ENCODE results near the gene BMP6.
"Not testable (repeated sequence)": the region's sequence is repeated elsewhere in the genome, so short reads cannot be mapped to it uniquely, and the experiment has no call there.

The BMP6 gene

DNA sequence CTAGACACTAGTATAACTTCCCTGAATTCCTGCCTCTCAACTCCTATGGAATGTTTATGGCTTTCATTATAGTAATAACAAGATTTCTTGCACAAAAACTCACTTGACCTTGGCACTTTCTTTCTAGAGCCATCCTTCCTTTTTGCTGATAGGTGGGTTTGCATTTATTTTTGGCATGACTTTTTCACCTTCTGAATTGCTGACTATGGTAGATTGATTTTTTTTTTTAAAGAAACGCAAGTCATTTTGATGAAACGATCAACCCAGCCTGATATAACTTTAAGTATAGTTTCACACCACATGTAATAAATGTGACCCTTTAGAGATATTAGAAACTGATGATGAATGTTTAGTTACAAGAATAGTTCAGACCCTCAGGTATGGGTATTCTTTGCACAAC lies 61.8 kb downstream of the BMP6 start:
- no peak for DNase-seq (ENCODE audit: low read depth in 2 of 2)

DNA sequence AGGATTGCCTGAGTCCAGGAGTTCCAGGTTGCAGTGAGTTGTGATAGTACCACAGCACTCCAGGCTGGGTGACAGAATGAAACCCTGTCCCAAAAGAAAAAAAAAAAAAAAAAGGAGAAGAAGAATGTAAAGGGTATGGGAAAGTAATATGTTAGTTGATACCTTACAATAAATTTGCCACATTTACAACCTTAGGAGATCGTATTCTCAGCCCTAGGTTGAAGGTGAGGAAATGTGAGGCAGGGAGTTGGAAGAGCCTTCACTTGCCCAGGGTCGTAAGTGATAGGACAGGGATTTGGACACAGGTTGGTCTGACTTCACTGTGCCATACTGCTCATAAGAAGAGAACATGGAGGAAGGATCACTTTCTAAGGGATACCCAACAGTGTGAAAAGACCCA lies 68.6 kb downstream of the BMP6 start:
- no peak for DNase-seq (ENCODE audit: low read depth in 2 of 2)

DNA sequence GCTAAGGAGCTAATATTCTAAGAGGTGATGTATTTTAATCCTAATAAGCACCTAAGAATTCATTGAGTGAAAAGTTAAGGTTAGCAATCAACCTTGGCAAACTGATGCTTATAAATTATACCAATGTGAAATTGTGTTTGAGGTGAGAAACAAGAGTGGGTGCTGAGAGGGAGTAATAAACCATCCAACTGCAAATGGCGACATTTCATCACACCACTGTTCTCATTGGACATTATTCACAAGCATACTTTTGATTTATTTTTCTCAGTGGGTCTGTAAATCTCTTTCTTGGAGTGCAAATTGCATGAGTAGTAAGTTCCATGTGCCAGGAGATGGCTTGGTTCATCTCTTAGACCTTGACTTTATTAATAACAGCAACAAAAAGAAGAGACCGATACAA lies 71.5 kb downstream of the BMP6 start:
- DNase-seq (ENCODE audit: low read depth in 2 of 2): no peak

DNA sequence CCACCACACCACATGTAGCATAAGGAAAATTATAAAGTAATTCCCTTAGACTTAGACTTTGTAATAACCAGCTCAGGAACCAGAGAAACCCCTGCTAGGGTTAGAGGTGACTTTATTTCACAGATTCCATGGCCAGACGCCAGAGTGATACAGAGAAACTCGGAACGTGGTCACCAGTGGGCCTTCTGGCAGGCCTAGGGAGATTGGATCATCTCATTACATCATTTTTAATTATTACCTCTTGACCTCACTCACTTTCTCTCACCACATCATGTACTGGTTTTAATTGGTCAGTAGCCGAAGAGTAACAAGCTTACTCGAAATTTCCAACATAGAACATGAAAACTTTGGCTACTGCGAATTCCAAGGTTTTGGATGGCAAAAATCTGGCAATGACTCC lies 72.9 kb downstream of the BMP6 start:
- DNase-seq (ENCODE audit: low read depth in 2 of 2): no peak

DNA sequence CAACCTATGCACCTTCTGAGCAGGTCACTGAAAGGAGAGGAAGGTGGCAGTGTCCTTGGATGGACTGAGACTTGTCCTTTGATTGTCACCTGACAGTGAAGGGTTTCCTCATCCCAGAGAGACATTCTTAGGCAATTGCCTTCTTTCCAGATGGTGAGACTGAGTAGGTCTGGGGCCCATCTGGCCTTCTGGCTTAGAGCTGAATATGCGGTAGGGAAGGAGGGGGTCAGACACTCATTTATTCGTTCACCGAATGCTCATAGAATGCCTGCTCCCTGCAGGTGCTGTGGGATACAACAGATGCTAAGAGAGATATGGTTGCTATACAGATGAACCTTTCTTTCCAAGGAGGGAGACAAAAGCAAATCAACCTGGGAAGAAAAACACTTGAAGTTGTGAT lies 76.8 kb downstream of the BMP6 start:
- DNase-seq (ENCODE audit: low read depth in 2 of 2): no peak

DNA sequence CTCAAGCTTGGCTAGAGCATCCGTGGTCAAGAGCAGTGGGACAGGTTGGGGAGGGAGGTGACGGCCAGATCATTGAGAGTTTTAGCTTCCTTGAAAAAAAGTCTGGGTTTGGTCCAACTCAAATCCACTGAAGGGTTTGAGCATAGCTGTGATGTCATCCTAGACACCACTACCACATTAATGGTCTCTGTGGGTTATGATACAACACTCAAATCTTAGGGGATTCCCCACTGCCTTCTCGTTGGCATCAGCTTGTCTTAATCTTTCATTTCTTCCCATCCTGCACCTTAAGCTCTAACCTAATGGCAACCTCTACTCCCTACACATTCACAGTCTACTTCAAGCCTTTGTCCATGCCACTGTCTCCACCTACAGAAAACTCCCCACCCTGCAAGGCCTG lies 77.3 kb downstream of the BMP6 start:
- DNase-seq (ENCODE audit: low read depth in 2 of 2): no peak

DNA sequence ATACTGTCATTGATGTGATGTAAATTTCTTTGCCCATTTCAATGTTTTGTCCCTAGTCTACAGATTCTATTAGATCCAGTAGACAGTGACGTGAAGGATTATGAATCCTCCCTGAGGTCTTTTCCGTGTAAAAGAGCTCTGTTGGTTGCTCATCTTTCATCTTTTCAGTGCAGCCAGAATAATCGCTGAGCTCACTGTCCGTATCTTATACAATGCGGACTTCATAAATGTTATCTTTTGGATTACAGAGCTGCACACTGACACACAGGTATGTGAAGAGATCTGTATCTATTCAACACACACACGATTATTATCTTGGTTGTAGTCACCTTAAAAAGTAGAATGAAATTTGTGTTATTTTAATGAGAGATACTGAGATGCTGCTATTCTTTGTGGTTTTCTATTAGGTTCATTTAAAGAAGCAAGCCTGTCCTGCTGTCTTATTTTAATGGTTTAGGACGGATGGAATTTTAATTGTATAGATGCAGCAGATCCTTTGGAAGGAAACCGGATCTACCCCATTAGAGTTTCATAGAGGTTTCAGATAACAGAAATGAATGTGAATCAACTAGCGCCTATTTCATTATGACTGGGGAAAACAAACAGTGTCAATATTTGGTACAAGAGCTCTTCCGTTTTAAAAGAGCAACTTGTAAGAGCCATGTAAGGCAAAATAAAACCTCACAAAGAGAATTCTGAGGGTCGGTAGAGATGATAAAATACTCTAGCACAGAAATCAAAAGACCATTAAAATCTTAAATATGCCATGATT lies 79.4 kb downstream of the BMP6 start:
- DNase-seq (ENCODE audit: low read depth in 2 of 2): no peak

DNA sequence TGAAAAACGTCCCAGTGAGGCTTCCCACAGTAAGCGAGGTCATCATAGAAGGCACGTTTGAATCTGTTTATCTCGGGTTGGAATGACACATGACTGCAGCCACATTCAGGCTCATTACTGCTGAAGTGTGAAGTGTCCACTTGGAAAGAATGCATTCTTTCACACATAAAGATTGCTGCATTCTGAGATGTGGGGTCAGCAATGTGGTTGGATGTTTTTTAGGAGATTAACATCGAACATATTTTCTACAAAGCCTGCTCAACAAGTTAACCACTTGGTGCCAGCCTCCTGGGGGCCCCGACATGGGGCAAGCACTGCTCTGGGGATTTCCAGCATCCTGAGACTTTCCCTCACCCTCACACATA lies 79.9 kb downstream of the BMP6 start:
- DNase-seq (ENCODE audit: low read depth in 2 of 2): no peak

DNA sequence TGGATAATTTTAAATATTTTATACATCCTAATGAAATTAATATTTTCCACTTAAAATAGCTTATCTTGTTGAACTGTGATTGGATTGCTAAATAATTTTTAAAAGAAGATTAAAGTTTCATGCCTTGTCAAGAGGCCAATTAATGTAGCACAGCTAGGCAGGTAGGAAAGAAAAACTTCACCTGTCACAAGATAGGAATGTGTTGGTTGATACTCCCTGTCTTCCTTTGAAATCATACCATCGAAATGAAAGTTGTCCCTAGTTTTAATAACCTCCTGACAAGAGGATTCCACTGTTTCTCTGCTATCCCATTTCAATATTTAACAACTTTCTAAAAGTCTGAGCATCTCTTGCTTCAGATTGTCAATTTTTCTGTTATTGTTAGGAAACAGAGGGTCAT lies 80.8 kb downstream of the BMP6 start:
- no peak for DNase-seq (ENCODE audit: low read depth in 2 of 2)

DNA sequence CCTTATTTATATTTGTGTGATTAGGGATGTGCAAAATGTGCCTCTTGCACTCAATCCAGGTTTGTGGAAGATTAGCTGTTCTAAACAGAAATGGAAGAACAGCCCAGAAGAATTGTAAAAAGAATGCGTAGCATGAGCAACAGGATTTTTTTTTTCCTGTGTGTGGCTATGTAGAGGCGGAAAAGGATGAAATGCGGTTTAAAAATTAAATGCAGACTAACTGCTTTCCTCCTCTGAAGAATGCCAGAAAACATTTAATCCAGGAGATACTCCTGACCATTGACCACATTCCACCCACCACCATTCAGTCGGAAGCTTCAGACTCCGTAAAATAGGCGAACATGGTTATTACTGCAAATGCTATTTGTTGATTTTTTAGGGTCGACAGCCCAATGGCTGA lies 83.4 kb downstream of the BMP6 start:
- DNase-seq (ENCODE audit: low read depth in 2 of 2): no peak

DNA sequence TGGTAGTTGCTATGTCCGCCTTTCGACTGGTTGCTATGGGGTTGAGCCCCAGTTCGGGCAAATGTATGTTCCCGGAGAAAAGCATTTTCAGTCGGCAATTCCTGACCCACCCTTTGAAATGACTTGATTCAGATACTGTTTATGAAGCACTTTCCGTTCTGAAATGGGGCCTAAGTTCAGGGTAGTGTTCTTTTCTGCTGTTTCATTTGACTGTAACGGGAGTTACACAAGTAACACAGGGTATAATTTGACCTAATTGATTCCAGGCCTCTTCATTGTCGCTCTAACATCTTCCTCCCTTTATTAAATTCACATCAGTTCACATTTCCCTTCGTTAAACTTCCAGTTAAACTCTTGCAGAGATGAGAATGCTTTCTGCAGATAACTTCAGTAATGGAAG lies 85.5 kb downstream of the BMP6 start:
- no peak for DNase-seq (ENCODE audit: low read depth in 2 of 2)

DNA sequence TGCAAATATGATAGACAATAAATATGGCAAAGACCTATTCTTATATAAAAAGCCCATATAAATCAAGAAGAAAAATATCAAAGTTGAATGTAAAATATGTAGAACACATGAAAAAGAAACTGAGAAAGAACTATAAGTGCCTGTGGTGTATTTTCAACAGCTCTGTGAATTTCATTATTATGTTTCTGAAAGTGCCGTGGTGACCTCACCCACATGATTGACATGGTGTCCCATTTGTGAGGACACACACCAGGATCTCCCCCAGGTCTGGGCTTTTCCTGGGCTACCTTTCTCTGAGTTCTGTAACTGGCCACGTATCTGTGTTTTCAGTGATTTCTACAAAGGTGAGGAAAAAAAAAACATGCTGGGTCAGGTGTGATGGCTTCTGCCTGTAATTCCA lies 86.7 kb downstream of the BMP6 start:
- DNase-seq (ENCODE audit: low read depth in 2 of 2): no peak

DNA sequence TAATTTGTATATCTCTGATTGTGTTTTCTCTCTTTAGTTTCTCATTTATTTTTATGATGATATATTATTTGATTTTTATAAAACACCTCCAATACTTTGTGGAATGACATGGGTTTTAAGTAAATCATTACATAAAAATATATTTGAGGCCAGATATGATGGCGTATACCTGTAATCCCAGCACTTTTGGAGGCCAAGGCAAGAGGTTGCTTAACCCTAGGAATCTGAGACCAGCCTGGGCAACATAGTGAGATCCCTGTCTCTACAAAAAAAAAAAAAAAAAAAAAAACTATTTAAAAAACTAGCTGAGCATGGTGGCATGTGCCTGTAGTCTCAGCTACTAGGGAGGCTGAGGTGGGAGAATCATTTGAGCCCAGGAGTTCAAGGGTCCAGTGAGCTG lies 87.3 kb downstream of the BMP6 start:
- DNase-seq (ENCODE audit: low read depth in 2 of 2): no peak

DNA sequence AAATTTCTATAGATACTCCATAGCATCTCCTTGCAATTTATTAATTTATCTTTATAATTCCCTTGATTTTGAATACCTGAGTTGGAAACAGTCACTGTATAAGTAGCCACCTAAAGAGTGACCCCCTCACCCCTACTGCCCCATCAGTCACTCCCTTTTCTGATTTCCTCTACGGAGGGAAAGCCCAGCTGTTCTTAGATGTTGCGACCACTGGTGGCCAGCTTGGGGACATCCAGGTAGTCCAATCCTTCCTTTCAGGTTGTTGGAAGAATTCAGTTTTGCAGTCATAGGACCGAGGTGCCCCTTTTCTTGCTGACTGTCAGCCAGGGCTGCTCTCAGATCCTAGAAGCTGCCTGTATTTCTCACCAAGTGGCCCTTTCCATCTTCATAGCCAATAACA lies 87.8 kb downstream of the BMP6 start:
- no peak for DNase-seq (ENCODE audit: low read depth in 2 of 2)

DNA sequence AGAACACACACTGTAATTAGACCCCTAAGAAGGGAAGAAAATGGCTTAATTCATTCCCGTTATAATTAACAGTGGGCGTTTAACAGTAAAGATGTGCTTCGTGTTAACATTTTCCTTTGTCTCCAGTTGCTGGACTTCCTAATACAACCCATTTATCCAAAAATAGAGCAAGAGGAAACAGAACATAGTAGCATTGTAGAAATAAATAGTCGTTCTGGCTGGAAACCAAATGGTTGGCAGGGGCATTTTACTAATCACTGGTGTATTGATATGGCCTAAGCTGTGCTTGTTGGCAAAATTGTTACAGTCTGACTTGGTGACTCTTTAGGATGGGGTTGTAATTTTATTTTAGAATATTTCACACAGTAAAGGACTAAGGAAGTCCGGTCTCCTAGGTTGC lies 89.8 kb downstream of the BMP6 start:
- no peak for DNase-seq (ENCODE audit: low read depth in 2 of 2)

DNA sequence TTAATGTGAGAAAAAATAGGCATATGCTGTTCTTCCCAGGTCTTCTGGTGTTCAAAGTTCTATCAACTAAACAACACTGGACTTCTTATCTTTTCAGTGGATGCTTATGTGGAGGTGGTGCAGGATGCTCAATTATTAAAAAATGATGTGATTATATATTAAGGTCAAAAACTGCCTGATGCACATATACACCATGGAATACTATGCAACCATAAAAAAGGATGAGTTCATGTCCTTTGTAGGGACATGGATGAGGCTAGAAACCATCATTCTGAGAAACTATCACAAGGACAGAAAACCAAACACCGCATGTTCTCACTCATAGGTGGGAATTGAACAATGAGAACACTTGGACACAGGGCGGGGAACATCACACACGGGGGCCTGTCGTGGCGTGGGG lies 91.3 kb downstream of the BMP6 start:
- DNase-seq (ENCODE audit: low read depth in 2 of 2): not testable (repeated sequence)

DNA sequence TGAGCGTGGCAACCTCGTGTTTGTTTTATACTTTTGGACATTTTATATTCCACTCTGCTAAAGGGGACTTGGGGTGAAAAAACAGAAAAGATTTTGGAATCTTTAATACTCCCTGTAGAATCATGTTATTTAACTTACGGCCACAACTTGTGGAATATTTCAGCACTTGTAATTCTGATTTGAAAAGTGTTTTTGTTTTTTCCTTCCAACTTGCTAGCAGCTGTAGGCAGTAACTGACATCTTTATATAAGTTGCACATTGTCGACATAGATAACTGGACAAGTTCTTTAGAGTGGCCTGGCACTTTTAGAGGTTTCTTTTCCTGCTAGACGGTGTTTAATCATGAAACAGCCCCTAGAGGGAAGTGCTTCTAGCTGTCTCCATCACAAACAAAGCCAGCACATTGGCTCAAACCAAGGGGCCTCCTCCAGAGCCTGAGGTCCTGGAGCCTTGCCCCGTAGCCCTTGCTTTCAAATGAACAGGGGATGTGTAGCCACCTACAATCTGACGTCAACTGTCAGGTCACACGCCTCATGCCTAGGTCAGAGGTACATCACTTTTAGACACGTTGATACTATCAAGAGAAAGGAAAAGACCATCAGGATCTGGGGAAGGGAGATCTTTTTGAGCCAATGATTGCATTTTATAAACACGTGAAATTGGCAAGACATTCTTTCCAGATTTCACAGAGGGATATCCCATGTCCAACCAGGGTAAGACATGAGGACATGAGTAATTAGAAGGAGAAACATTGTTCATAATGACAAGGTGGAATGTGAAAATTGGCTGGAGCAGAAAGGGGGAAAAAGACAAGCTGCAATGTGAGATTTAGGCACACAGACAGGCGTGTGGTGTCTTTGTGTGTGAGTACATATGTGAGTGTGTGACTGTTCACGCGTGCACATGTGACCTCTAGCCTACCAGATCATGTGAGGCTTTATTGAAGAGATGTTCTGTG lies 92.6 kb downstream of the BMP6 start:
- DNase-seq (ENCODE audit: low read depth in 2 of 2): no peak

DNA sequence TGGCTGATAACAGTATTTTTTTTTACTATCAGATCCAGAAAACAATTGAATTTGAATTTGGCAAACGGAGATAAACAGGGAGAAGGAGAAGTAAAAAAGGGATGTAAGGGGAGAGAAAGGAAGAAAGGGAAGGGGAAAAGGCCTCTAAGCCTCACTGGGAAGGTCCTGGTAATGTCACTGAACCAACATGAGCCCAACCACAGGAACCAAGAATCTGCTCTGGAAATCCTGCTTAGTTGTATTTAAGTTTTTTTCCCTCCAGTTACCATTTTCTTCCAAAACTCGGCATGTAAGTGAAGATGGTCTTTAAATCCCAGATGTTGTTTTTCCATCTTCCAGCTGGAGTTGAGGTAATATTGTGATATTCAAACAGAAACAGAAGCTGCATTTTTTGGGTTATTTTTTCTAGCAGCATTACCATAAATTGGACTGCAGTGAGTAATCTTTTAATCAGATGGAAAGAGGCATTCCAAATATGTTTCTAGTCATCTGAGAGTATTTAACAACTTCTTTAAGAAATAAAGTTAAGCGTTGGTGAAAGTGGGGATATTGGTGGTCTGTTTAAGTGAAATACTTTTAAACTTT lies 93.6 kb downstream of the BMP6 start:
- DNase-seq (ENCODE audit: low read depth in 2 of 2): no peak

DNA sequence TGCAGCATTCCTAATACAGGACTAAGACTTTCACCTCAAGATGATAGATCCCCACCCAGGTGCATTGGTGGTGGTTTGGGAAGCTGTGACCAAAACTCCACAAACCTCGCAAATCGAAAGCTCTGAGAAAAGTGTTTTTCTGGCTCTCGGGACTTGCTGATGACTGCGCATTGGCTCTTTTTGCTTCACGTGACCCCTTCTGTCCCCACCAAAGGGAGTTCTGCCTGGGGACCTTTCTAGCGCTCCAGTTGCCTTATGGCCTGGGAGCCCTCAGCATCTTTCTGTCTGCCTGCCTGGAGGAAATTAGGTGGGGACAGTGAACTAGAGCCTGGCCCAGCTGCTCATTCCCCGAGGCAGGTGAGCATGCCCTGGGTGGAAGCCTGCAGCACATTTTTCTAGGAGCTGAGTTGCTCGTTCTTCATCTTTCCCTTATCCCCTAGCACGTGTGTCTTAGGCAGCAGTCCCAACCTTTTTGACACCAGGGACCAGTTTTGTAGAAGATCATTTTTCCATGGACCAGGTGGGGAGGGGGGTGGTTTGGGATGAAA lies 94.5 kb downstream of the BMP6 start:
- no peak for DNase-seq (ENCODE audit: low read depth in 2 of 2)

DNA sequence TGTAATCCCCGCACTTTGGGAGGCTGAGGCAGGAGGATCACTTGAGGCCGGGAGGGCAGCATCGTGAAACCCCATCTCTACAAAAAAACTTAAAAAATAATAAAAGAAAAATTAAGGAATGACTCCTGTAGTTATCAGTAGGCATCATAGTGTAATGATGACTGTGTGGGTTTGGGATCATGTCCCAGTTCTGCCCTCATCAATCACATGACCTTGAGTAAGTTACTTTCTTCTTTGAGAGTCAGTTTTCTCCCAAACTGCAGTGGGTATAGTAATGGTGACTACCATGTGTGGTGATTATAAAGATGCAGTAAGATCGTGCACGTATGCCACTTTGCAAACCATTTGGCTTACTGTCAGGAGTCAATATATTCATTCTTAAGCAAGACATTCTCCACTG lies 95.5 kb downstream of the BMP6 start:
- DNase-seq (ENCODE audit: low read depth in 2 of 2): no peak

DNA sequence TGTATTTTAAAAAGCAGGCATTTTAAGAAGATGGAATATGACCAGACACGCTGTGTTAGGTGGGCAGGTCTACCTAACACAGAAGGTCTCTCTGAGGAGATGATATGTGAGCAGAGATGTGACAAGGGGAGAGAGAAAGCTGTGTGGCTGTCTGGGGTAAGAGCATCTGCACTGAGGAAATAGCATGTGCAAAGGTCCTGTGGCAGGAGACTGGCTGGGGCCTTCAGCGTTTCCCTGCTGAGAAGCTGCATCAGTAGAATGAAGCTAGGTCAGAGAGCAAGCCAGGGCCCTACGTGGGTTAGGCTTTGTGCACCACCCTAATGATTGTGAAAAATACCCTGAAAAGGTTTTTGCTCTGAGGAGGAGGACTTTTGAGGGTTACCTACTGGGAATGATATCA lies 97.7 kb downstream of the BMP6 start:
- DNase-seq (ENCODE audit: low read depth in 2 of 2): no peak

DNA sequence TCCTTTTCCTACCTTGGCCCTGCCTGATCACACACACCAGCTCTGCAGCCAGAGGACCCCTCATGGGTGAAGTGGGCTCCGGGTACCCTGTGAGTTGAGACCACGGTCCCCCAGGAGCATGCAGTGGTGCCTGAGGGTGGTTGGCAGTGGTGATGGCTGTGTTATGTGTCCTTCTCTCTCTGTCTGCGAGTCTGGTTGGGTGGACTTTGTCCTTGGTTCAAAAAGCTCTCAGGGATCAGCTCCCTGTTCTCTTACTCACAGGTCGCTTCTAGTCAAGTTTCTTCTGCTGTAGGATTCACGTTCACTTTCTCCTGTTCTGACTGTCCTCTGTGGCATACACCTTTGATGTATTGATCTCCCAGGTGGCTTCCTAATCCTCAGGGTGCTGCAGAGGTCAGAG lies 100.1 kb downstream of the BMP6 start:
- no peak for DNase-seq (ENCODE audit: low read depth in 2 of 2)

DNA sequence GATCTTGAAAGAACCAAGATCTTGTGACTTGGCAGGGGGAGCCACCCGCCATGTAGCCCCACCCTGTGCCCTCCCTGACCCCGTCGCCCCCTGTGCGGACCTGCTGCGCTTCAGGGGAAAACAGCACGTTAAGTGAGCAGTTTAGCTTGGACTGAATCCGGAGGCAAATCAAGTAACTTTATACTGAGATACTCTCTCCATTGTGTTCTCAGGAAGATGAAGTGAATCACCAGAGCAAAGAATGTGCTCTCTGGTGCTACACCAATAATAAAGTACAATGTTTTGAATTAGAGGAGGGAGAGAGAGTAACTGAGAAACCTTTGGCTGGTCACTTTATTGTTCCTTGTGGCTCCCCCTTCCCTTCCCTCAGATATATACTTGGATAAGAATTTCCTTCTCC lies 101.2 kb downstream of the BMP6 start:
- DNase-seq (ENCODE audit: low read depth in 2 of 2): no peak

All from stimulated activated CD8-positive, alpha-beta memory T cell treated with anti-CD3 and anti-CD28 coated beads, Interleukin-2, amount 100 ng/mL, for 1 hour (primary cell).